IMR-90 (cell line): Measurements from ENCODE around the gene TDRKH. TPM values are rescaled to one million over a fixed set of nuclear protein-coding genes. Genes with fewer than 3 reads are reported as not detected.

Experiments
- ATAC-seq: fragments of 200-7000 bp; cut with Tn5 transposase; 2 replicates; pipeline ENCODE4 v1.9.1; 2020; ENCODE audit warnings: low read depth, mild to moderate bottlenecking, moderate library complexity
- BruUV-seq: library from RNA; stranded (reverse); fragments of 400-500 nt; replicated peaks from 2 replicates; lab custom pipeline; 2021; lab: Mats Ljungman, UMichigan
- CTCF ChIA-PET: fragments of 300-600 bp; formaldehyde crosslinking; extraction: SDS; loops from one replicate; lab custom pipeline; 2021; ENCODE audit warnings: antibody characterized with exemption; lab: Yijun Ruan, JAX
- POLR2A ChIA-PET: fragments of 300-600 bp; sonication (Branson Sonifier 250); formaldehyde crosslinking; loops from one replicate; lab custom pipeline; 2022; ENCODE audit warnings: antibody characterized with exemption; ENCODE audit not compliant: unreplicated experiment; lab: Charles Lee
- DNase-seq: peaks from one replicate; pipeline ENCODE4 v3.0.0; 2013
- H2AFZ ChIP-seq: replicated peaks from 2 replicates; pipeline ENCODE3; 2013; ENCODE audit warnings: low read length, mild to moderate bottlenecking; ENCODE audit not compliant: poor library complexity
- H2AK5ac ChIP-seq: 2 replicates; pipeline ENCODE4 v1.6.1; 2013; ENCODE audit warnings: low read depth, low read length, inconsistent platforms
- H2AK9ac ChIP-seq: replicated peaks from 2 replicates; pipeline ENCODE3; 2013; ENCODE audit warnings: mild to moderate bottlenecking, low read depth, low read length, moderate library complexity; ENCODE audit not compliant: poor library complexity
- H2BK120ac ChIP-seq: 2 replicates; pipeline ENCODE4 v1.6.1; 2013; ENCODE audit warnings: low read depth, low read length, inconsistent platforms
- H2BK15ac ChIP-seq: 3 replicates; pipeline ENCODE4 v1.6.1; 2013; ENCODE audit warnings: low read depth, low read length, inconsistent platforms
- H2BK20ac ChIP-seq: 2 replicates; pipeline ENCODE4 v1.6.1; 2013; ENCODE audit warnings: low read depth, mild to moderate bottlenecking, inconsistent platforms, low read length, moderate library complexity
- H2BK5ac ChIP-seq: 2 replicates; pipeline ENCODE4 v1.6.1; 2013; ENCODE audit warnings: mild to moderate bottlenecking, low read depth, low read length, inconsistent platforms; ENCODE audit not compliant: poor library complexity, severe bottlenecking
- H3K14ac ChIP-seq: replicated peaks from 2 replicates; pipeline ENCODE4 v1.6.1; 2013; ENCODE audit warnings: low read depth, low read length, inconsistent platforms
- H3K18ac ChIP-seq: 2 replicates; pipeline ENCODE4 v1.6.1; 2013; ENCODE audit warnings: low read depth, low read length, control low read depth
- H3K23ac ChIP-seq: 2 replicates; pipeline ENCODE4 v1.6.1; 2013; ENCODE audit warnings: low read depth, low read length, inconsistent platforms
- H3K27ac ChIP-seq: 2 replicates; pipeline ENCODE4 v1.5.1; 2013; ENCODE audit warnings: mild to moderate bottlenecking, control low read depth, low read length; ENCODE audit not compliant: insufficient read depth
- H3K27me3 ChIP-seq: 2 replicates; pipeline ENCODE4 v1.6.1; 2013; ENCODE audit warnings: low read length; ENCODE audit not compliant: control insufficient read depth, insufficient read depth
- H3K36me3 ChIP-seq: 2 replicates; pipeline ENCODE4 v1.6.1; 2013; ENCODE audit warnings: low read length, mixed read lengths; ENCODE audit not compliant: control insufficient read depth, insufficient read depth
- H3K4ac ChIP-seq: 2 replicates; pipeline ENCODE4 v1.6.1; 2013; ENCODE audit warnings: low read depth, low read length, inconsistent platforms
- H3K4me1 ChIP-seq: 2 replicates; pipeline ENCODE4 v1.6.1; 2013; ENCODE audit warnings: low read length, mixed read lengths; ENCODE audit not compliant: control insufficient read depth, insufficient read depth
- H3K4me2 ChIP-seq: 2 replicates; pipeline ENCODE4 v1.6.1; 2013; ENCODE audit warnings: low read depth, mild to moderate bottlenecking, control low read depth, low read length, moderate library complexity
- H3K4me3 ChIP-seq: 2 replicates; pipeline ENCODE4 v1.5.1; 2013; ENCODE audit warnings: low read depth, mild to moderate bottlenecking, control low read depth, low read length, moderate library complexity; ENCODE audit not compliant: insufficient read depth
- H3K56ac ChIP-seq: 2 replicates; pipeline ENCODE4 v1.6.1; 2013; ENCODE audit warnings: low read length, inconsistent platforms; ENCODE audit not compliant: insufficient read depth; ENCODE audit errors: extremely low read depth
- H3K79me1 ChIP-seq, 2 experiments: 2 replicates each; pipeline ENCODE4 v1.6.1; 2013; ENCODE audit warnings: low read length in 2 of 2, inconsistent platforms in 1 of 2, low read depth in 1 of 2
- H3K9ac ChIP-seq: 2 replicates; pipeline ENCODE4 v1.6.1; 2013; ENCODE audit warnings: low read depth, low read length, control low read depth
- H3K9me1 ChIP-seq: 2 replicates; pipeline ENCODE4 v1.6.1; 2013; ENCODE audit warnings: low read length, inconsistent platforms; ENCODE audit not compliant: insufficient read depth
- H3K9me3 ChIP-seq: 2 replicates; pipeline ENCODE4 v1.6.1; 2013; ENCODE audit warnings: low read length; ENCODE audit not compliant: control insufficient read depth, insufficient read depth
- H4K20me1 ChIP-seq: 2 replicates; pipeline ENCODE4 v1.6.1; 2013; ENCODE audit warnings: low read length, inconsistent platforms; ENCODE audit not compliant: insufficient read depth
- H4K5ac ChIP-seq: 2 replicates; pipeline ENCODE4 v1.6.1; 2013; ENCODE audit warnings: mild to moderate bottlenecking, low read depth, low read length, control low read depth
- H4K8ac ChIP-seq, 2 experiments: 2 replicates each; pipeline ENCODE4 v1.6.1; 2013; ENCODE audit warnings: low read depth in 2 of 2, low read length in 2 of 2, control low read depth in 1 of 2, inconsistent platforms in 1 of 2
- H4K91ac ChIP-seq: 2 replicates; pipeline ENCODE4 v1.6.1; 2013; ENCODE audit warnings: low read depth, low read length, inconsistent platforms; ENCODE audit not compliant: insufficient read depth
- BHLHE40 ChIP-seq: fragments of 150-350 bp; IDR thresholded peaks from 2 replicates; pipeline ENCODE4 v1.6.1; 2016; ENCODE audit warnings: mild to moderate bottlenecking, low read depth, low read length
- CEBPB ChIP-seq: IDR thresholded peaks from 2 replicates; pipeline ENCODE4 v1.6.1; 2012; ENCODE audit warnings: low read depth, low read length, improper control_type of control experiment
- CHD1 ChIP-seq: IDR thresholded peaks from 2 replicates; pipeline ENCODE4 v1.6.1; 2012; ENCODE audit warnings: low read depth, low read length, improper control_type of control experiment
- CTCF ChIP-seq: conservative IDR thresholded peaks from 2 replicates; pipeline ENCODE4 v1.5.1; 2012; ENCODE audit warnings: mild to moderate bottlenecking, low read depth, low read length, improper control_type of control experiment
- FOS ChIP-seq: fragments of 150-350 bp; IDR thresholded peaks from 2 replicates; pipeline ENCODE4 v1.6.1; 2016; ENCODE audit warnings: low read depth, low read length
- MAFK ChIP-seq: IDR thresholded peaks from 2 replicates; pipeline ENCODE4 v1.6.1; 2012; ENCODE audit warnings: low read depth, low read length, improper control_type of control experiment
- MAZ ChIP-seq: IDR thresholded peaks from 2 replicates; pipeline ENCODE4 v1.6.1; 2012; ENCODE audit warnings: low read depth, mild to moderate bottlenecking, low read length, improper control_type of control experiment, moderate library complexity, borderline replicate concordance
- MXI1 ChIP-seq: IDR thresholded peaks from 2 replicates; pipeline ENCODE4 v1.6.1; 2012; ENCODE audit warnings: low read depth, mild to moderate bottlenecking, low read length, moderate library complexity, borderline replicate concordance
- NFE2L2 ChIP-seq: fragments of 150-350 bp; IDR thresholded peaks from 2 replicates; pipeline ENCODE4 v1.6.1; 2016; ENCODE audit warnings: low read depth, mild to moderate bottlenecking, low read length
- POLR2A ChIP-seq: IDR thresholded peaks from 2 replicates; pipeline ENCODE4 v1.6.1; 2012; ENCODE audit warnings: mild to moderate bottlenecking, low read depth, low read length
- RAD21 ChIP-seq: IDR thresholded peaks from 2 replicates; pipeline ENCODE4 v1.6.1; 2012; ENCODE audit warnings: low read length, improper control_type of control experiment
- RCOR1 ChIP-seq: IDR thresholded peaks from 2 replicates; pipeline ENCODE4 v1.6.1; 2012; ENCODE audit warnings: mild to moderate bottlenecking, low read length, improper control_type of control experiment; ENCODE audit not compliant: insufficient replicate concordance
- RFX5 ChIP-seq: IDR thresholded peaks from 2 replicates; pipeline ENCODE4 v1.8.0; 2012; ENCODE audit warnings: low read depth, mild to moderate bottlenecking, low read length, moderate library complexity
- SMC3 ChIP-seq: fragments of 150-350 bp; IDR thresholded peaks from 2 replicates; pipeline ENCODE4 v1.6.1; 2016; ENCODE audit warnings: low read depth, mild to moderate bottlenecking, antibody characterized with exemption, low read length, moderate library complexity
- USF2 ChIP-seq: fragments of 150-350 bp; IDR thresholded peaks from 2 replicates; pipeline ENCODE4 v1.6.1; 2017; ENCODE audit warnings: mild to moderate bottlenecking, antibody characterized with exemption, low read length, low read depth
- WGBS, 2 experiments: methylation state at CpG; one replicate each; pipeline versions ENCODE4 v1.1.5 to v1.1.7; 2013; ENCODE audit warnings: missing lambda C conversion rate in 2 of 2; ENCODE audit not compliant: insufficient read length in 1 of 2; ENCODE audit errors: extremely low coverage in 2 of 2; 5-methylcytosine and 5-hydroxymethylcytosine counted together
- dilution Hi-C: fragments of 300-500 bp; cut with HindIII; formaldehyde crosslinking; loops from one replicate; pipeline ENCODE4 v1.14.3; 2018; ENCODE audit warnings: low sequenced_read_pairs; ENCODE audit not compliant: unreplicated experiment
- in situ Hi-C: fragments of 300-500 bp; cut with MboI; formaldehyde crosslinking; loops from 3 replicates; pipeline ENCODE4 v1.14.3; 2019; ENCODE audit warnings: low sequenced_read_pairs, inconsistent platforms, mixed read lengths
- intact Hi-C: fragments of 100-400 bp; cut with micrococcal nuclease; formaldehyde crosslinking; loops from 2 replicates; pipeline ENCODE4 v1.10.0; 2022
- polyA plus RNA-seq, 3 experiments: library from polyadenylated mRNA; depleted of rRNA; stranded (reverse); fragments of >200 nt; gene quantifications; 2 replicates each; pipeline ENCODE4 v1.2.3, GENCODE V29; 2012; ENCODE audit warnings: low replicate concordance in 1 of 3
- total RNA-seq: library from RNA; depleted of rRNA; stranded (reverse); fragments of >200 nt; gene quantifications from 2 replicates; pipeline ENCODE4 v1.2.3, GENCODE V29; 2012
- TF ChIP-seq, protein P1 (sequence below): fragments of 150-350 bp; IDR thresholded peaks from 2 replicates; pipeline ENCODE4 v1.6.1; 2016; ENCODE audit warnings: low read depth, mild to moderate bottlenecking, low read length, moderate library complexity, borderline replicate concordance

The TDRKH gene
- total and polyA plus RNA-seq, 2 of the 4 experiments (the other 2 are of a cell fraction): 1.2 to 2.2 TPM

DNA sequence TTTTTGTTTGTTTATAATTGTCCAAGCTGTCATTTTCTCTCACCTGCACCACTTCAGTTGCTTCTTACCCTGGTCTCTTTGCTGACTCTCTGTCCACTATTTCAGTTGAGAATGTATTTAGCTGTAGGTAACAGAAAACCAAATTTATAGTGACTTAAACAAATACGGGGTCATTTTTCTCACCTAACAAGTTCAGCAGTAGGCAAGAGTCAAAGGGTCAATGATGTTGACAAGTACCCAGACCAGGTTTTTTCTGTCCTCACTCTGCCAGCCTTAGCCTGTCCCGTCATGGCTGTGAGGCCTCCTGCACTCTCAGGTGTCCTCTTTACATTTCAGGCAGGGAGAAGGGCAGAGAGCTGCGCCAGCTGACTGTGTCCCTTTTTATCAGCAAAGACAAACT, 57.2 kb downstream of the TDRKH start:
- Histone ChIP-seq H3K4ac (no peak overlapping the region), H3K36me3 (no peaks in the 10 kb centered on the region), H2AFZ (no peak overlapping the region), H3K9me3 (peaks cover 8% of the 10 kb centered on the region), H3K79me1 (no peaks in the 10 kb centered on the region), H3K27ac (no peak overlapping the region), H2BK15ac (no peak overlapping the region), H3K56ac (no peak overlapping the region), H3K27me3 (peaks cover 38% of the 10 kb centered on the region), H3K9me1 (no peaks in the 10 kb centered on the region), H4K91ac (no peak overlapping the region), H3K14ac (no peak overlapping the region), H3K18ac (no peak overlapping the region), H4K20me1 (no peaks in the 10 kb centered on the region), H2AK9ac (no peak overlapping the region), H2BK20ac (no peak overlapping the region), H3K4me2 (no peak overlapping the region), H3K4me1 (peaks cover 1% of the 10 kb centered on the region; the same call in 1 of the 2 replicates), H3K4me3 (no peak overlapping the region), H4K5ac (no peak overlapping the region), H2BK5ac (no peak overlapping the region), H2BK120ac (no peak overlapping the region), H2AK5ac (no peak overlapping the region), H4K8ac (no peak overlapping the region), H3K9ac (no peak overlapping the region), H3K23ac (no peak overlapping the region)
- no peak for TF ChIP-seq SMC3
- TF ChIP-seq, protein P1, sequence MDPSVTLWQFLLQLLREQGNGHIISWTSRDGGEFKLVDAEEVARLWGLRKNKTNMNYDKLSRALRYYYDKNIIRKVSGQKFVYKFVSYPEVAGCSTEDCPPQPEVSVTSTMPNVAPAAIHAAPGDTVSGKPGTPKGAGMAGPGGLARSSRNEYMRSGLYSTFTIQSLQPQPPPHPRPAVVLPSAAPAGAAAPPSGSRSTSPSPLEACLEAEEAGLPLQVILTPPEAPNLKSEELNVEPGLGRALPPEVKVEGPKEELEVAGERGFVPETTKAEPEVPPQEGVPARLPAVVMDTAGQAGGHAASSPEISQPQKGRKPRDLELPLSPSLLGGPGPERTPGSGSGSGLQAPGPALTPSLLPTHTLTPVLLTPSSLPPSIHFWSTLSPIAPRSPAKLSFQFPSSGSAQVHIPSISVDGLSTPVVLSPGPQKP: no peak
- TF ChIP-seq FOS: no peak
- TF ChIP-seq RAD21: no peak
- TF ChIP-seq MXI1: no peak
- TF ChIP-seq CTCF: no peak
- TF ChIP-seq BHLHE40: no peak
- TF ChIP-seq USF2: no peak
- no peak for TF ChIP-seq MAFK
- no peak for TF ChIP-seq CEBPB
- TF ChIP-seq RFX5: no peak
- no peak for TF ChIP-seq MAZ
- TF ChIP-seq CHD1: no peak
- TF ChIP-seq NFE2L2: no peak
- TF ChIP-seq POLR2A: no peak
- no peak for TF ChIP-seq RCOR1
- no TSS peak for BruUV-seq
- dilution Hi-C loops: no loop called here
- WGBS, 2 experiments: 14% methylated on average over 1 of the region's 3 CpGs; no CpG with 5 or more reads in 1 of the 2 experiments
- no peak for DNase-seq
- in situ Hi-C loops: loop anchor here (10.0 kb wide), 1 partner anchor 198 kb away; no protein-coding TSS in a partner anchor
- CTCF ChIA-PET: interaction anchor here (0.6 kb wide), 1 partner anchor 311 kb away, joined by 8 read pairs; no protein-coding TSS in a partner anchor
- ATAC-seq: no peak
- intact Hi-C loops: no loop called here
- POLR2A ChIA-PET: no interaction called here
